ENCODE data around the gene LRCOL1.

Gene LRCOL1

DNA sequence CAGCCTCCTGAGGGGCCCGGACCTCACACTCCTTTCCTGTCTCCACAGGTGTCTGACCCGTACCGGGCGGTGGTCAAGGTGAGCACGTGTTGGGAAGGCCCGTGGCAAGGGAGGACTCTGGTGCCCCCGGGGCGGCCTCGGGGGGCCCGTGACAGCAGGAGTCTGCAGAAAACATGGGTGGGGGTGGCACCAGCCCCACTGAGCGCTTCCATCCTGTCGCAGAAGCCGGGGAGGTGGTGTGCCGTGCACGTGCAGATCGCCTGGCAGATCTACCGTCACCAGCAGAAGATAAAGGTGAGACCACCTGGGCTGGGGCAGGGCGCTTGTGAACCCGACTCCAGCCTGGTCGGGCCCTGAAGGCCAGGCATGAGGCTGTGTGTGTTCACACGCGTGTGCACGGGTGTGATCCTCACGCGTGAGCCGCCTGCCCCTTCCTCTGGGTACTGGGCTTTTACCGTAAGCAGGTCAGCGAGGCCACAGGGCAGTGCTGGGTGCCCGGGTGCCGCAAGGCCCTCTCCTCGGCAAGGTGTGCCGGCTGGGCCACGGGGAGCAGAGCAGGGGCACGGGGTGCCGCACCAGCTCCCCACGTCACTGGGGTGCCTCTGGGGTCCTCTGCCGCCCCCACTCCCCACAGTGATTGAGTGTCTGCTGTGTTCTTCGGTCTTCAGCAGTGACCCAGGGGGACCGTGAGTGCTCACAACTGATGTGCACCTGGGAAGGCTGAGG is 35.9 kb downstream of the LRCOL1 start:
- TF ChIP-seq, protein P1, sequence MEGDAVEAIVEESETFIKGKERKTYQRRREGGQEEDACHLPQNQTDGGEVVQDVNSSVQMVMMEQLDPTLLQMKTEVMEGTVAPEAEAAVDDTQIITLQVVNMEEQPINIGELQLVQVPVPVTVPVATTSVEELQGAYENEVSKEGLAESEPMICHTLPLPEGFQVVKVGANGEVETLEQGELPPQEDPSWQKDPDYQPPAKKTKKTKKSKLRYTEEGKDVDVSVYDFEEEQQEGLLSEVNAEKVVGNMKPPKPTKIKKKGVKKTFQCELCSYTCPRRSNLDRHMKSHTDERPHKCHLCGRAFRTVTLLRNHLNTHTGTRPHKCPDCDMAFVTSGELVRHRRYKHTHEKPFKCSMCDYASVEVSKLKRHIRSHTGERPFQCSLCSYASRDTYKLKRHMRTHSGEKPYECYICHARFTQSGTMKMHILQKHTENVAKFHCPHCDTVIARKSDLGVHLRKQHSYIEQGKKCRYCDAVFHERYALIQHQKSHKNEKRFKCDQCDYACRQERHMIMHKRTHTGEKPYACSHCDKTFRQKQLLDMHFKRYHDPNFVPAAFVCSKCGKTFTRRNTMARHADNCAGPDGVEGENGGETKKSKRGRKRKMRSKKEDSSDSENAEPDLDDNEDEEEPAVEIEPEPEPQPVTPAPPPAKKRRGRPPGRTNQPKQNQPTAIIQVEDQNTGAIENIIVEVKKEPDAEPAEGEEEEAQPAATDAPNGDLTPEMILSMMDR (IDR thresholded peaks at IDR 0.05; ENCODE audit: borderline replicate concordance, insufficient read depth, low read depth, low read length) = no peak
- H3K4me3 ChIP-seq (ENCODE audit: low read depth, low read length) = no peak overlapping the region

DNA sequence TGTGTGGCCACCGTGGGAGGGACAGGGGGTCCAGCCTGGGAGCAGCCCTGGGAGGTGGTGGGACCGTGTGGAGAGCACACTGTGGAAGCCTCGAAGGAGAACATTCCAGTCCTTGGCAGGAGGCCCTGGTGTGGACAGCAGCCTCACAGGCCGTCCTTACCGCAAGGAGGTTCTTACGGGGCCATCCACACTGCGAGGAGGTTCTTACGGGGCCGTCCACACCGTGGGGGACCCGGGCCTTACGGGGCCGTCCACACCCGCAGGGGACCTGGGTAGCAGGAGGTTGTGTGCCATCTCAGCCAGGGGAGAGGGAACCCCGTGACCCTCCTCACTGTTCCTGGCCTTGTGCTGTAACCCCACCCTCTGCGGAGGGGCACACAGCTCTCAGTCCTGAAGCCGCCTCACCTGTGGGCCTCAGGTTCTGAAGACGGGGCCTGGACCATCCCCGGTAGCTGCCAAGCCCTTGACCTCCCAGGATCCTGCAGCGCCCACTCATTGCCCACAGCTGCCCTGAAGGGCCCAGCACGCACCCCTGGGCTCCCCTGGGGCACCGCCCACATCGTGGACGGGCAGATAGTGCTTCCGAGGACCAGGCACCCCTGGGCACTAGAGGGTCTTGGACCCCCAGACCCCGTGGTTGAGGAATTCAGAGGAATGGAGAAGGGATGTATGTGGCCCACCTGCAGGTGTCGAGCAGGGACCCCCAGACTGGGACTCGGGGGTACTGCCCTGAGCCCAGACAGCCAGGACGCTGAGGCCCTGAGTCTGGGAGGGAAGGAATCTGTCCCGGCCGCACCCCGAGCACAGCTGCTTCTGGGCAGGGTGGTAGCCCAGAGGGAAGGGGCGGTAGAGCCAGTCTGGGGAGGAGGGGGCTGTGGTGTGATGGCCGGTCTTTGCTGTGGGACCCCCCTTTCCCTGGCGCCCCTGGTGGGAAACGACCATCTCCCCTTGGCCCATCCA is 37.3 kb downstream of the LRCOL1 start:
- TF ChIP-seq, protein P1 (IDR thresholded peaks at IDR 0.05; ENCODE audit: borderline replicate concordance, insufficient read depth, low read depth, low read length) = no peak
- H3K4me3 ChIP-seq (ENCODE audit: low read depth, low read length) = no peak overlapping the region

DNA sequence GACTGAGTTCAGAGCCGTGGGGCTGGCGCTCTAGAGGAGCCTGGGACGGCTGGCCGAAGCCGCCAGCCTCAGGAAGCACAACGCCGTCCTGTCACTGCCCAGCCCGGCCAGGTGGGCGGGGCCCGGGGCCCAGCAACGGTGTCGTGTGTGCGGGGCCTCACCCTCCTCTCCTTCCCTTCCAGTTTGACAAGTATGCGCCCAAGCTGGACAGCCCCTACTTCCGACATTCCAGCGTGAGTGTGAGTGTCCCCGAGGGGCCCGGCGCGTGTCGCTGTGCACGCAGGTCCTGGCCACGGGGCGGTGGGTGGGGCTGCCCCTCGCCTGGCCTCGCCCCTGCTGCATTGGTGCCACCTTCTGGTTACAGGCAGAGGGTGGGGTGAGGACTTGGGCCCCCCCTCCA is 38.3 kb downstream of the LRCOL1 start:
- TF ChIP-seq, protein P1 (IDR thresholded peaks at IDR 0.05; ENCODE audit: borderline replicate concordance, insufficient read depth, low read depth, low read length) = no peak
- H3K4me3 ChIP-seq (ENCODE audit: low read depth, low read length) = no peak overlapping the region

DNA sequence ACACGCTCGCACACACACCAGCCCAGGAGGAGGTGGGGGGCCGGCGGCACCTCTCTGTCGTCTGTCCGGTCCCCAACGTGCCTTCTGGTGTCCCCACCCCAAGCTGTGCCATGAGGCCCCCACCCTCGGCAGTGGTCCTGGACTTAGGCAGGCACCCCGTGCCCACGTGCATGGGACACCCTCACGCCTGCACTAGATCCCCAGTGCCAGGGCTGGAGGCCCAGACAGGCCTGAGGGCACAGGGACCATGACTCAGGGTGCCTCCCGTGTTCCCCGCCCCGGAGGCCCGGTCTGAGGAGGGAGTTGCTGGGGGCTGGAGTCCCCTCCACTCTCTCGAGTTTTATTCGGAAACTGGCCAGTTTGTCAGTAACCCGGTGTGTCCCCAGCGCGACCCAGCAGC is 38.8 kb downstream of the LRCOL1 start:
- H3K4me3 ChIP-seq (ENCODE audit: low read depth, low read length) = no peak overlapping the region
- TF ChIP-seq, protein P1 (IDR thresholded peaks at IDR 0.05; ENCODE audit: borderline replicate concordance, insufficient read depth, low read depth, low read length) = no peak

DNA sequence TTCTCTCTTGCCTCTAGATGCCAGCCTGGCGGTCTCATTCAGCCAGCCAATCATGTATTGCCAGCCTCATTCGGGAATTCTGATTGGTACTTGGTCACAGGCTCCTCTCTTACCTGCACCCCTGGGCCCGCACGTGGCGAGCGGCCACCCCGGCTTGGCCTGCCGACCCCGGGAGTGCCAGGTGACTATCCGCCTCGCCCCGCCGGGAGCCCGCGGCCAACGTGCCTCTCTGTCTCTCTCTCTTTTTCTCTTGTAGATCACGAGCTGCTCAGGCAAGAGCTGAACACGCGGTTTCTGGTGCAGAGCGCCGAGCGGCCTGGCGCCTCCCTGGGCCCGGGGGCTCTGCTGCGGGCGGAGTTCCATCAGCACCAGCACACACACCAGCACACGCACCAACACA is 39.3 kb downstream of the LRCOL1 start:
- H3K4me3 ChIP-seq (ENCODE audit: low read depth, low read length) = no peak overlapping the region
- TF ChIP-seq, protein P1 (IDR thresholded peaks at IDR 0.05; ENCODE audit: borderline replicate concordance, insufficient read depth, low read depth, low read length) = no peak

DNA sequence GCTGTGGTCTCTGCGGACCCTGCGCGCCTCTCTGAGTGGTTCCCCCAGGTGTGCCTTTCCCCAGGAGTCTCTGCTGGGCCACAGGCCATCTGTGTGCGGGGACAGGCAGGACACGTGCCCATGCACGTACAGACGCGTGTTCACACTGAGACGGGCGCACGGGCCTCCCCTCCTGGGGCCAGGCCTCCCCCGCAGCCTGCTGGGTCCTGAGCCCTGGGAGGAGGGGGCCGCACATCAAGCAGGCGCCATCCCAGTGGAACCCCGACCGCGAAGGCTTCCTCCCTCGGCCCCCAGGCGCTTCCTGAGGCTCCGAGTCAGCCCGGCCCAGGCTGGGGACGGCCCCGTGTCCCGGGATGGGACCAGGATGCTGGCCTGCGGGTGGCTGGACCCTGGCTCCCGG is 39.7 kb downstream of the LRCOL1 start:
- TF ChIP-seq, protein P1 (IDR thresholded peaks at IDR 0.05; ENCODE audit: borderline replicate concordance, insufficient read depth, low read depth, low read length) = no peak
- H3K4me3 ChIP-seq (ENCODE audit: low read depth, low read length) = no peak overlapping the region

All from GM12875 (cell line).